ENCODE measurements around the gene HMX2. TPM values are rescaled to one million over a fixed set of nuclear protein-coding genes. Genes with fewer than 3 reads are reported as not detected.
A peak's percentile ranks its signal among the peaks of the same experiment; 100 is the strongest.

Gene HMX2
- total RNA-seq, 1 experiment from 2014 or later = 1.3 TPM

DNA sequence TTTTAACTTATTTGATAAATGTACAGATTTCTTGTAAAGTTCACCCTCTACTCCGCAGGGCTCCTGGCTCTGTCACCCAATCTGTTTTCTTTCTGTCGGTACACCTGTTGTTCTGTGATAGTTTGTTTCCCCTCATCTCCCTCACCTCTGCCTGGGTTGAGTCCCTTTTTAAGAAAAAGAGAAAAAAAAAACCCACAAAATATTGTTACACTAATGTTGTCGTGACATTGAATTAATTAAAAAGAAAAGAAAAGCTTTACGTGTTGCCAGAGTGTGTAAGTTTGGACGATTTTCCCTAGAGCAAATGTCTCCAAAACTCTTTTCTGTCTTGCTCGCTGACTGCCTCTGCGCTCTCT, 8.8 kb upstream of the HMX2 start:
- DNase-seq (ENCODE audit: low read depth) = no peak

GRCh38 chr10:123139521-123140163, 8.3 kb upstream of the HMX2 start:
- peak; percentile 68 for DNase-seq (ENCODE audit: low read depth)

DNA sequence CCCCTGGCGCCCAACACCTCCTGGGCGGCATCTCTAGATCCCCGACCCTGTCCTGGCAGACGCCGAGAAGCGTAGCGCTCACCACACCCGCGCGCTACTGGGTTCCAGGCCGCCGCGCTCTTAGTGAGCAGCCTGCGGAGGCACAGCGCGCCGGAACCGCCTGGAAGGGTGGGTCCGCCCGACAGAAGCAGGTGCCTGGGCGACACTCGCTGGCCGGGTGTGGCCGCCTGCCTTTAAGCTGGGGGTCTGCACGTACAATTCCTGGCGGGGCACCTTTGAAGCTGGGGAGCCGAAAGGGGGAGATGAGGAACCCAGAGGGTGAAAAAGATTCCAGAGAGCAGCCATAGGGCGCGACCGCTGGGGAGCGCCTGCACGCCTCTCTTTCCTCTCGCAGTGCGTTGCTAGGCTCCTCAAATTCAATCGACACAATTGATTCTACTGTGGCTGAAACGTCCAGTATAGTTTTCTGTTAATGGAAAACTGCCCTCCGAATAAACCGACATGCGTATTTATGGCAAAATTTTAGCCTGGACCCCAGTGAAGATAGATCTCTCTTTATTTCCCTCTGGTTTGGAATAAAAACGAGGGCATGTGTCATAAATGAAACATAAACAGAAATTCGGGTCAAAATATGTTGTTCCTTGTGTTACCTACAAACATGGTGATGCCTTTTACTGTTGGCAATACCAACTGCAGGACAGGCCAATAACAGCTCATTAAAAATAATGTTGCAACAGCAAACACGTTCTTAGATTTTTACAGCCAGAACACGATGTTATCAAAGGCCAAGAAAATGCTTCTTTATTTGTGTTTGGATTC, 7.6 kb upstream of the HMX2 start:
- peak; percentile 43 for DNase-seq (ENCODE audit: low read depth)

GRCh38 chr10:123140983-123141390, 6.9 kb upstream of the HMX2 start:
- DNase-seq (ENCODE audit: low read depth) = no peak

GRCh38 chr10:123141791-123142700, 5.9 kb upstream of the HMX2 start:
- DNase-seq (ENCODE audit: low read depth) = no peak

DNA sequence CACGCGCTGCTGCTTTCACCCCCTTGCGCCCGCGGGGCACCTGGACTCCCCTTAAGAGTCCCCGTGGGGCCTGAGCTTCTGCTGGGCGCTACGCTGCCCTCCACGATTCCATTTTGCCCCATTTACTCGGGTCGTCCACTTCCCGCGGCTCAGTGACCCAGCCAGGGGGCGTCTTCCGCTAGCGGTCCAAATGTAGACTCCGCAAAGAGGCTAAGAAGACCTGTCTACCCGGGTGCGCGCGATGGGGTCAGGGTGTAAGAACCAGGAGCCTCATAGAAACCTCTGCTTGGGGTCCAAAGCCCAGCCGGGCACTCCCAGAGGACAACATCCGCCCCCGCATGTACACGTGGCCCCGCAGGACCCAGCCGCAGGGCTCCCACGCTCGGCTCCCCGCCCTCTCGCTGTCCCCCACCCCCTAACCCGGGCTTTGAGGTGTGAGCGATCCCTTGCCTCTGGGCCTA, 5.2 kb upstream of the HMX2 start:
- DNase-seq (ENCODE audit: low read depth) = no peak

- no peak for DNase-seq (ENCODE audit: low read depth)
Observed at GRCh38 chr10:123143162-123143824, 4.6 kb upstream of the HMX2 start.

DNA sequence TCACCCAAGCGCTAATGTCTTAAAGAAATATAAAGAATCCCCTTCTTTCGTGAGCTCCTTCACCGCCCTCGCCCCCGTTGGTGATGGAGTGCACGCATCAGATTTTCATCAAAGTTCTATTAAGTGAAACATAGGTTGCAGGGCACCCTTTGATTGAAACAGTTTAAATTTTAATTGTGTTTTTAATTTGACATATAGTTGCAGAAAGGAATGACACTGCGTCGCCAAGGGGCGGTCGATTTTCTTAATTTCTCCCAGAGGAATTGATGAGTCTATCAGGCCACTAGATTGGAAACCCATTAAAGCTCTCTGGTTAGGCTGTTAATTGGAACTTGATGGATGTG, 4.1 kb upstream of the HMX2 start:
- DNase-seq (ENCODE audit: low read depth) = no peak

DNA sequence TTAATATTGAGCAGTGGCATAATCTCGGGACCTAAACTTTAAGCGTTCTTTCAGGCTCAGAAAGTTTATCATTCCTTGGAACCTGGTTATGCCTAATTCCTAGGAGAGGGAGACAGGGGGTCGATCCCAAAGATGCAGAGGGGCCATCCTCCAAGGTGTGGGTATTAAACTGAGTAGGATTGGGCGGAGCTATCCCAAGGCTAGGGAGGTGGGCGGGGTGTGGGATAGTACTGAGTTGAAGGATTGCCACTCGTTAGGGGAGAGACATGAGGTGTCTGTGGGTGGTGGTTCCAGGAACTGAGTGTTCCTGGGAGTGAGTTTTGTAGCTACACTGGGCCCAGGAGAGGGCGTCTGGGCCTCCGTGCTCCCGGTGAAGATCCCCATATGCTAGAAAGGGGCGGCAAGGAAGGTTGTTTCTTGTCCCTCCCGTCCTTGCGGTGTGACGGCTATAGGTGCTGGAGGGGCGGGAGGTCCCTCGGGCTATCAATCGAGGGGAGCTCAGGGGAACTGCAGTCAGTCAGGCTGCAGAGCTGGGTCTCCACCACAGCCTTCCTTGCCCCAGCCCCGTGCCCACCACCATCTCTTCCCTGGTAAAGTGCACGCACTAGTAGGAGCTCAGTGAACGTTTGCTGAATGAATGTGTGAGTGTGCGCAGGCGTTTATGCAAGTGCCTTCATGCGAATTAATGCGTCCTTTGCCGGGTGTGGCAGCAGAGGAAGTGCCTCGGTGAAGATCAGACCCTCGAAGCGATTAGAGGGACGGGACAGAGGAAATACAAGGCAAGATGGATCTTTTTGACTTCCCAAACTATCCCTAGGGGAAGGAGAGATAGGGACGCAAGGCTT, 3.0 kb upstream of the HMX2 start:
- peak; percentile 41 for DNase-seq (ENCODE audit: low read depth)

DNA sequence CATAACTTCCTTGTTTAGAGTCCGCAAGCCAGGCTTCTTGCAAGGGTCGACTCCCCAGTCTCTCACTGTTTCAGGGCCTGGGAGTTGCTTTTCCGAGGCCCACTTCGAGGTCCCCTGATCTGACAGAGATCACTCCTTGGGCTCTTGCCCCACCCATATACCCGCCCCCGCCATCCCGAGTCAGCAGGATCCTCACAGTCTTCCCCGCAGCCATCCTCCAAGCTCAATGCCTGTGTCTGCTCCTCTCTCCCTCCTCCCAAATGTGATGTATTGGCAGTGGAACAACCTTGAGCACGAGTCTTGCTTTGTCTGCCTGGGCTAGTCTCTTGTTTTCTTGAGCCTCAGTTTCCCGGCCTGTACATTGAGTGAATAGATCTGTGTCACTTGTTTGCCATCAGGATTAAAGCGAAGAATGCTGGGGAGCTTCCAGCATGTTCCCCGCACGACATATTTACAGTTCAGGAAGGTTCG, 2.4 kb upstream of the HMX2 start:
- no peak for DNase-seq (ENCODE audit: low read depth)

DNA sequence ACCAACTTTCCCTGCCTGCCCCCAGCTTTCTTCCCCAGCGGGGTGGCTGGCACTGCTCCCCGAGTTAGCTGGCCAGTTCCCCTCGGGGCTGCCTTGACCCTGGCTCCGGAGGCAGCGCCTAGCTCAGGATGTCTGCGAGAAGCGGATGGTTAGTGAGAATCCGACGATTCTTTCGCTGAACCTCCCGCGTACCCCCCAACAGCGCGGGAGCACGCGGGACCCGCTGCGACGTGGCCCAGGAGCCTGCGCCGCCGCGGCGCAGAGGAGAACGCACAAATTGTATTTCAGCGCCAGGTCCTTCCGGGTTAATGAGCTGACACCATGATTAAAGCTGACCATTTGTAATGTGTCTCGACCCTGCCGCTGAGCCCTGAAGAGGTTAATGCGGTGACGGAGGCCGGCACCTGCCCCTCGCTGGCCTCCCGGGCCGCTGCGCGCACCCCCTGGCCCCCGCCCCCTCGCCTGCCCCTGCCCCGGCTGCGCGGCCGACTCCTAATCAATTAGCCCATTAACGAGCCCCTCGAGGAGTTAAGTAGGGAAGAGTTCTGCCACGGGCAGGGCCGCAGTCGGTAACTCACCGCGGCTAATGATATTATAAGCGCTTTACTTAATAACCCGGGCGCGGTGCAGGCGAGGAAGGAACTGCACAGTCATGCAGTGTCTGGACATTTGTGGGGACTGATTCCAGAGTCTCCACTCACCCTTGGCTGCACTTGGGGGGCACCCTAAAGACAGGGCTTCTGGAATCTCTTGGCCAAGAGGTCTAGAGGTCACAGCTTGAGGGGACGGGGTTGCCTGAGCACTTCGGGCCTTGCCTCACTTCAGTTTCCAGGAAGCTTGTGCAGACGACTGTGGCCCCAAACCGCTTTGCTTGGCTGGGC, 1.7 kb upstream of the HMX2 start:
- DNase-seq (ENCODE audit: low read depth) = no peak

DNA sequence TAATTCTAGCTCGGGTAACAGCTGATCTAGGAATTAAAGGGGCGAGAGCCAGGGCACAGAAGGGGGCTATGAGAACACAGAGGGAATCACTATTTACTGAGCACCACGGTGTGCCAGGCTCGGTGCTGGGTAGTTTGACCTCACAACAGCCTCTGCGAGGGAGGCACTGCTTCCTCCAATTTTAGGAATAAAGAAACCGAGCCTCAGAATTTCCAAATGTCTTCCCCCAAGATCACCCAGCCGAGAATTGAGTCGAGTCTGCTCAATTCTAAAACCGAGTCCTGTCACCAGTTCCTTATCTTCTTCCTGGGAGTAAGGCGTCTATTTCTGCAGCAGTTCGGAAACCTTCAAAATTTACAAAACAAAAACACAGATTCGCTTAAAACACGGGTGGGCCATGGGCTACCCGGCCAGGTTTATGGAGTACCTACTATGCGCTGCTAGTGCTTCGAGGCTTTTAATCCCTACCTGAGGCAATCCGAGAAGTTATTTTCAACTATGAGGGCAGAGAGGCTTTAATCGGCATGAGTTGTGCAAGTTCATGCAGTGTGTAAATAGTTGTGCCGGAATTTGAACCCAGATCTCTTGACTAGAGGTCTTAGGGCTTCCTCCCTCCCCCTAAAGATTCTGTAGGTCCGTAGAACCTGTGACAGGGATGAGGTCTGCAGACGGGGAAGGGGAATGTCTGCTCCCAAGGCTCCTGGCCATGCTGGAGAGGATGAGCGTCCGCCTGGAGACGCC, 872 bp upstream of the HMX2 start:
- no peak for DNase-seq (ENCODE audit: low read depth)

DNA sequence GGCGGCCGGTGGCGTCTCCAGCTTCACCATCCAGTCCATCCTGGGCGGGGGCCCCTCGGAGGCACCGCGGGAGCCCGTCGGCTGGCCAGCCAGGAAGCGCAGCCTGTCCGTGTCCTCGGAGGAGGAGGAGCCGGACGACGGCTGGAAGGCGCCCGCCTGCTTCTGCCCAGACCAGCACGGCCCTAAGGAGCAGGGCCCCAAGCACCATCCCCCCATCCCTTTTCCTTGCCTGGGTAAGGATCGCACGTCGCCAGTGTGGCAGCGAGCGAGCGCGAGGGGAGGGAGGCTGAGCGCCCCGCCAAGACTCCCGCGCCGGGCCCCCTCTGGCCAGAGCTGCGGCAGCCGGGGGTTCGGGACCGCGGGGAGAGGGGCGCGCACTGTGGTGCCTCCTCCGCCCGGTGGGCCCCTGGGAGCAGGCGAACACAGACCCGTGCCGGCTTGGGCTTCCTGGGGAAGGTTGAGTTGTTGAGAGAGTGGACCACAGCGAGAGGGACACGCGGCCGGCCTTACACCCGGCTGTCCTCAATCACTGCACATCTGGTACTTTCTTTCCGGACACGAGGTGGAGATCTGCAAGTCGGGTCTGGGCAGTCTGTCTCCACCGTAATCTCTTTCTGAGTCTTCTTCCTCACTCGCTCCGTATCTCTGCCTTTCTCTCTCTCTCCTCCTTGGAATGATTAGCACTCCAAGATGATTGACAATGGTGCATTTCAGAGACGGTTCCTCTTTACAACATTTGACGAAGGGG, 652 bp downstream of the HMX2 start:
- peak; percentile 50 for DNase-seq (ENCODE audit: low read depth)

DNA sequence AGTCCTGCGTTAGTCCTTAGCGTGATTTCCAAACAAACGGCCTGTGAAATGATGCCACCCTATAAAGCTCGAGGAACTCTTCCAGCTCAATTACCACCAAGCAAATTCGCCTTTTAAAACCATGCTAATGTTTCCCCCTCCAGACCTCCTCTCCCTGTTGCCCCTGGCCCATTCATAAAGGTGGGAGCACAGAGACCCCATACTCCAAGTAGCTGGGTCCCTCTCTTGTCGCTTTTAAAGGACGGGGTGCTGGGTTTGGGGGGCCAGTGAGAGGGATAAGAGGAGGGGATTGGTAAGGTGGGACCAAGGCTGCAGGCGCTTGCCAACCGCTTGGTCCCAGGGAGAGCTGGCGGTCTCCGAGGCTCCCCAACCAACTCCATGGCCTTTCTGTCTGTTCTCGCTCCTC, 1.2 kb downstream of the HMX2 start:
- no peak for DNase-seq (ENCODE audit: low read depth)

DNA sequence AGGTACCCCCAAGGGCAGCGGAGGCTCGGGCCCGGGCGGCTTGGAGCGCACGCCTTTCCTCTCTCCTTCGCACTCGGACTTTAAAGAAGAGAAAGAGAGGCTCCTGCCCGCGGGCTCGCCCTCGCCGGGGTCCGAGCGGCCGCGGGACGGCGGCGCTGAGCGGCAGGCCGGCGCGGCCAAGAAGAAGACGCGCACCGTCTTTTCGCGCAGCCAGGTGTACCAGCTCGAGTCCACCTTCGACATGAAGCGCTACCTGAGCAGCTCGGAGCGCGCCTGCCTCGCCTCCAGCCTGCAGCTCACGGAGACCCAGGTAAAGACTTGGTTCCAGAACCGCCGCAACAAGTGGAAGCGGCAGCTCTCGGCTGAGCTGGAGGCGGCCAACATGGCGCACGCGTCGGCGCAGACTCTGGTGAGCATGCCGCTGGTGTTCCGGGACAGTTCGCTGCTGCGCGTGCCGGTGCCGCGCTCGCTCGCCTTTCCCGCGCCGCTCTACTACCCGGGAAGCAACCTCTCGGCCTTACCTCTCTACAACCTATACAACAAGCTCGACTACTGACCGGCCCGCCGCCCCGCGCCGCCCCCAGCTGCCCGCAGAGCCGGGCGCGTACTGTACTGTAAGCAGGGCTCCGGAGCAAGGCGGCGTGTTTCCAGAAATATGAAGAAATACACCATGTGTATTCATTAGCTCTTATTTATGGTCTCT, 1.8 kb downstream of the HMX2 start:
- peak; percentile 65 for DNase-seq (ENCODE audit: low read depth)

DNA sequence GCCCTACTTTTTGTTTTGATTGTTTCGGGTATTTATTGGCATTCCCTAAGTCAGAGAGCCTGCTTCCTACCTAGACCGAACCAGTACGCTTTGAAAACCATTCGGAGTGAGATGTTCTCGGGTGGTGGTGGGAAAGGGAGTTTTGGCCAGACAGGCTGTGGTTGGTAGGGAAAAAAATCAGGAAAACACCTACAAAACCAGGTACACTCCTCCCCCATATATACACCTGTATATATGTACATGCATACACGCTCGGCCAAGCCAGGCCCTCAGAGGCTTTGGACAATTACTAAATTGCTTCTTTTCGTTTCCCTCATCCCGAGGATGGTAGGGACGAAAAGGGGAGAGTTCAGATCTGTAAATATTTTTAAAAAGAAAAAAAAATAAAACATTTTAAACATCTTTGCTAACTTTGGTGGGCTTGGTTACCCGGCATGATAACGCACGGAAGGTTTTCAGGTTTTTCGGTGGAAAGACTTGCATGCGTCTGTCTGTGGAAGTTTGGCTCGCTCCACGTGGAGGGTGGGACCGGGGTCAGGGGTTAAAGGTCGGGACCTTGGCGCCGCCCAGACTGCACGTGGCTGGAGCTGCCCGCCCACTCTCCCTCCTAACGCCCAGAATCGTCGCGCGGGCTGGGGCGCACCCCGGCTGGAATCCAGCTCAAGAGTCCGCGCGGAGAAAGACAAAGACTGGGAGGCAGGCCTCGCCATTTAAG, 2.5 kb downstream of the HMX2 start:
- DNase-seq (ENCODE audit: low read depth) = no peak
